Stimulated activated naive B cell treated with anti-CD40 and anti-IgM and Interleukin-4, amounts not matched to agents 10 μg/mL and 1 μg/mL and 100 μg/mL, for 72 hours (primary cell): ENCODE results near the gene KLHL13.
"Not testable (repeated sequence)": the region's sequence is repeated elsewhere in the genome, so short reads cannot be mapped to it uniquely, and the experiment has no call there.

Experiments used
- ATAC-seq, 2 donors: fragments of 150-1000 bp; cut with Tn5 transposase; replicated peaks; 2 replicates each; pipeline ENCODE4 v1.10.0; 2021; ENCODE audit warnings: moderate library complexity in 1 of 2
- DNase-seq: peaks from one replicate; pipeline ENCODE4 v3.0.0; 2021
- H3K27ac Mint-ChIP-seq: one replicate; pipeline ENCODE4 v1.8.0; 2022; ENCODE audit warnings: mild to moderate bottlenecking, mixed read lengths
- H3K27me3 Mint-ChIP-seq, 2 donors: one replicate each; pipeline ENCODE4 v1.8.0; 2022; ENCODE audit warnings: mixed read lengths in 2 of 2
- H3K36me3 Mint-ChIP-seq, 2 donors: one replicate each; pipeline ENCODE4 v1.8.0; 2022; ENCODE audit warnings: mixed read lengths in 2 of 2, mild to moderate bottlenecking in 1 of 2
- H3K4me1 Mint-ChIP-seq, 2 donors: one replicate each; pipeline ENCODE4 v1.8.0; 2022; ENCODE audit warnings: mixed read lengths in 2 of 2, mild to moderate bottlenecking in 1 of 2
- H3K4me3 Mint-ChIP-seq, 2 donors: one replicate each; pipeline ENCODE4 v1.8.0; 2022; ENCODE audit warnings: mild to moderate bottlenecking in 2 of 2, mixed read lengths in 2 of 2, moderate library complexity in 1 of 2
- H3K9me3 Mint-ChIP-seq, 2 donors: one replicate each; pipeline ENCODE4 v1.8.0; 2022; ENCODE audit warnings: mixed read lengths in 2 of 2, mild to moderate bottlenecking in 1 of 2

KLHL13 gene

DNA sequence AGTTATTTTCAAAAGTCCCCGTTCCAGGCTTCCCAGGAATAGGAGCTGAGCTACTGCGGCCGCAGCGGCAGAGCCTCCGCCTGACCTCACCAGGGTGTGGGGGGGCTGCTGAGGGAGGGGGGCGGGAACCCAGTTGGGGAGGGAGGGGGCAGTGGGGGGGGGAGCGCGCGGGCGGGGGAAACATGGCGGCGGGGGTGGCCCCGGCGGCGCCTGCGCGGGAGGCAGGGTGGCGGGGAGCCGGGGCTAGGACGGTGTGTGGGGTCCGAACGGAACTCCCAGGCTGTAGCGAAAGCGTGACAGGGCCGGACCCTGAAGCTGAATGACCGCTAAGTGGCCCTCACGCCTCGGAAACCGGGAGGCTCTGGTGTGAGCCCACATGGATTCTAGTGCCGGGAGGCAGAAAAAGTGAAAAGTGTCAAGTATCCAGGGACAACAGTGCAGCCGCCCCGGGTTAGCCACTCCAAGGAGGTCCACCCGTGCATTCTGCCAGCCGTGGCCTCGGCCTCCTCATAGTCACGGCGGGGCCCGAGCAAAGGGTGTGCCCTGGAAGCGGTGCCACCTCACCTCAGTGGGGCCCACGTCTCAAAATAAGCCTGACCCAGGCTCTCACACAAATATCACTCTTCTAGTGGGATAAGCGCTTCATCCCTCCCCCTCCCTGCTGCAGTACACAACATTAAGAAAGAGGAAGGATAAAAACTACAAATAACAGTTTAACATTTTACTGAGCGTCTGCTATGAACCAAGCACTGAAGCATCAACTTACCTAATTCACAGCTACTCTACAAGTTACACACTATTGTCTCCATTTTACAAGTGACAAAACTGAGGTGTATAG lies at the start of gene KLHL13:
Gene KLHL13, minus strand, starts transcription at position 98 of the 838 bp plus-strand sequence. CDS start 88,337 bp downstream, outside the sequence.
- ATAC-seq (peak; percentile 55 to 60), DNase-seq (no peak)
- Mint-ChIP-seq H3K9me3 (peaks cover 0 to 4% of the 10 kb centered on the region in 2 donors), H3K4me3 (peak within 1 kb of the TSS; percentile 76 to 84), H3K36me3 (peaks cover 0 to 3% of the 10 kb centered on the region in 2 donors), H3K27ac (no peak within 1 kb of the TSS), H3K27me3 (peaks cover 7 to 24% of the 10 kb centered on the region in 2 donors), H3K4me1 (peaks cover 6 to 7% of the 10 kb centered on the region in 2 donors)

DNA sequence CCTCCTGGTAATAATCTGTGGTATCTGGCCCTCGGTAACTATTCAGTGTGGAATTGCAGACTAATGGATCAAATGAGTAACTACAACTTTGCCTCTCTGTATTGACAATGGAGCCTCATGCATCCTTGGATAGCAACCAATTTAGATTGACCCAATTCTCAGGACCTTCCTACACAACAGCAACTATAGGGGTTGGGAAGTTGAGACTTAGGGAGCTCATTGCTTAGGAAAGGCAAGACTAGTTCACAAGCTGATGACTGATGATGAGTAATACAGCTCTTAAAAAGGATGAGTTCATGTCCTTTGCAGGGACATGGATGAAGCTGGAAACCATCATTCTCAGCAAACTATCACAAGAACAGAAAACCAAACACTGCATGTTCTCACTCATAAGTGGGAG lies 47.5 kb upstream of the KLHL13 start:
- Mint-ChIP-seq H3K4me3 (no peak overlapping the region), H3K4me1 (no peaks in the 10 kb centered on the region), H3K36me3 (no peaks in the 10 kb centered on the region), H3K27me3 (peaks cover 0 to 9% of the 10 kb centered on the region in 2 donors), H3K27ac (no peak overlapping the region), H3K9me3 (no peaks in the 10 kb centered on the region)
- DNase-seq (no peak), ATAC-seq (no peak)

- Mint-ChIP-seq H3K4me1 (no peaks in the 10 kb centered on the region), H3K27me3 (peaks cover 0 to 9% of the 10 kb centered on the region in 2 donors), H3K9me3 (no peaks in the 10 kb centered on the region)
Measured at GRCh38 chrX:118156953-118157608, 40.5 kb upstream of the KLHL13 start.

GRCh38 chrX:118156254-118156952 lies 39.8 kb upstream of the KLHL13 start:
- Mint-ChIP-seq H3K4me3 (no peak overlapping the region), H3K27ac (peak overlapping the region; percentile 44)
- ATAC-seq, result no peak

More at GRCh38 chrX:118156953-118157608, 40.5 kb upstream of the KLHL13 start:
- DNase-seq (no peak), ATAC-seq (no peak)
- Mint-ChIP-seq H3K4me3 (no peak overlapping the region), H3K36me3 (no peaks in the 10 kb centered on the region), H3K27ac (no peak overlapping the region)

GRCh38 chrX:118153270-118153669 lies 36.7 kb upstream of the KLHL13 start:
- no peaks in the 10 kb centered on the region for H3K27me3 Mint-ChIP-seq
- no peaks in the 10 kb centered on the region for H3K9me3 Mint-ChIP-seq
- no peak overlapping the region for H3K27ac Mint-ChIP-seq
- DNase-seq, result no peak
- ATAC-seq, result no peak
- no peaks in the 10 kb centered on the region for H3K36me3 Mint-ChIP-seq
- H3K4me1 Mint-ChIP-seq, result no peaks in the 10 kb centered on the region
- no peak overlapping the region for H3K4me3 Mint-ChIP-seq

More at GRCh38 chrX:118156254-118156952, 39.8 kb upstream of the KLHL13 start:
- H3K36me3 Mint-ChIP-seq, result no peaks in the 10 kb centered on the region
- DNase-seq, result no peak
- no peaks in the 10 kb centered on the region for H3K4me1 Mint-ChIP-seq
- no peaks in the 10 kb centered on the region for H3K9me3 Mint-ChIP-seq
- H3K27me3 Mint-ChIP-seq, result peaks cover 0 to 7% of the 10 kb centered on the region in 2 donors

GRCh38 chrX:118152721-118153120 lies 36.1 kb upstream of the KLHL13 start:
- Mint-ChIP-seq H3K4me3 (no peak overlapping the region), H3K27ac (no peak overlapping the region), H3K9me3 (peaks cover 0 to under 1% of the 10 kb centered on the region in 2 donors), H3K36me3 (no peaks in the 10 kb centered on the region), H3K27me3 (no peaks in the 10 kb centered on the region), H3K4me1 (no peaks in the 10 kb centered on the region)
- DNase-seq, result no peak
- no peak for ATAC-seq

GRCh38 chrX:118148737-118149136 lies 32.1 kb upstream of the KLHL13 start:
- Mint-ChIP-seq H3K4me1 (no peaks in the 10 kb centered on the region), H3K9me3 (peaks cover 0 to 3% of the 10 kb centered on the region in 2 donors), H3K4me3 (no peak overlapping the region), H3K36me3 (no peaks in the 10 kb centered on the region), H3K27ac (no peak overlapping the region), H3K27me3 (no peaks in the 10 kb centered on the region)
- no peak for DNase-seq
- no peak for ATAC-seq

DNA sequence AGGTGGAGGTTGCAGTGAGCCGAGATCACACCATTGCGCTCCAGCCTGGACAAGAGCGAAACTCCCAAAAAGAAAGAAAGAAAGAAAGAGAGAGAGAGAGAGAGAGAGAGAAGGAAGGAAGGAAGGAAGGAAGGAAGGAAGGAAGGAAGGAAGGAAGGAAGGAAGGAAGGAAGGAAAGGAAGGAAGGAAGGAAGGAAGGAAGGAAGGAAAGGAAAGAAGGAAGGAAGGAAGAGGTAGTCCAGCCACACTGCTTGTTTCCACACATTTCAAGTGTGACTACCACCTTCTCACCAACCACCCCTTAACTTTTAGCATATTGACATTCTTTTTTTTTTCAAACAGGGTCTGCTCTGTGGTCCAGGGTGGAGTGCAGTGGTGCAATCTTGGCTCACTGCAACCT lies 31.2 kb upstream of the KLHL13 start:
- DNase-seq, H3K27me3 Mint-ChIP-seq, H3K9me3 Mint-ChIP-seq, H3K27ac Mint-ChIP-seq, H3K4me3 Mint-ChIP-seq, H3K36me3 Mint-ChIP-seq, H3K4me1 Mint-ChIP-seq, ATAC-seq: not testable (repeated sequence)

DNA sequence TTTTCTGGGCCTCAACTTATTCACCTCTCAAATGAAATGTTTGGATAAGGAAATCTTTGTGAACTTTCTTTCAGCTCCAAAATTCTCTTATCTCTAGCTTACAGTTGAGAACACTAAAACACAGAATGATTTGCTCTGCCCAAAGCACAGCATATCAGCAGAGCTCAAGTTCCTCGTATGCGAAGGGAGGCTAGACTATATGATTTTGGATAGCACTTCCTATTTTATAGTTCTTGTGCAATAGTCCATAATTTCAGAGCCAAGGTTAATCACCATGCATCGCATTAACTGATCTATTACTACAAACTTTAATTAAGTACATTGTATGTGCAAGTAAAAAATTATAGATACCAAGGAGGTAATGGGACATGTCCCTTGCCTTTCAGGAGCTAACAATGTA lies 27.0 kb upstream of the KLHL13 start:
- H3K27me3 Mint-ChIP-seq, result no peaks in the 10 kb centered on the region
- H3K4me1 Mint-ChIP-seq, result no peaks in the 10 kb centered on the region
- no peak for ATAC-seq
- H3K36me3 Mint-ChIP-seq, result no peaks in the 10 kb centered on the region
- no peak for DNase-seq
- H3K27ac Mint-ChIP-seq, result no peak overlapping the region
- H3K9me3 Mint-ChIP-seq, result peaks cover 0 to 4% of the 10 kb centered on the region in 2 donors
- no peak overlapping the region for H3K4me3 Mint-ChIP-seq

DNA sequence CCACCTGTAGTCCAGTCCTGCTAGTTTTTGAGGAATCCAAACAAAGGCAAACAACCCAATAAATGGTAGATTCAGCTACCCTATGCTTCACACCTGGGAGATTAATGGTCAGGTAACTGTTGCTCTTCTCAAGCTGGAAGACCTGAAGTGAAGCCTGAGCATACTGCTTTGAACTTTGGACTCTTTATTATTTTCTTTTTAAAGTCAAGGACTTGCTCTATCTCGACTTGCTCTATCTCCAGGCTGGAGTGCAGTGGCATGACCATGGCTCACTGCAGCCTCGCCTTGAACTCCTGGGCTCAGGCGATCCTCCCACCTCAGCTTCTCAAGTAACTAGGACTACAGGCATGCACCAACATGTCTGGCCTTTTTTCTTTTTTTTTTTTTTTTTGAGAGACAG lies 14.7 kb upstream of the KLHL13 start:
- Mint-ChIP-seq H3K4me1 (no peaks in the 10 kb centered on the region), H3K36me3 (no peaks in the 10 kb centered on the region), H3K9me3 (no peaks in the 10 kb centered on the region), H3K27me3 (no peaks in the 10 kb centered on the region), H3K27ac (no peak overlapping the region), H3K4me3 (no peak overlapping the region)
- DNase-seq, result no peak
- ATAC-seq, result no peak

DNA sequence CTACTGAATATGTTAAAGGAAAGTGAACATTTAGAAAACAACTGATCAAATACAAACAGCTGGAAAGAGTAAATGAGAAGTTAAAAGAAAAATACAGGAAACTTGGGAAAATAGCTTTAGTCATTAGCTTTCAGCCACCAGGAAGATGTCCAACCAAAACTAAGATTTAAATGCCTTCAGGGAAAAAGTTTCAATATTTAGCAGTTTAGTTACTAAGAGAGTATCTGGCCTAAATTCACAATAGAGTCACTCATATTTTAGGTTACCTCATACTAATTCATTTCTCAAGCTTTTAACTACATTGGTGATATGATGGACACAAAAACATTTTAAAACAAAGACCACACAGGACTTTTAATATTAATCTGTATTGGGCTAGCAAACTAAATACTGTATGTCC lies 13.1 kb upstream of the KLHL13 start:
- H3K9me3 Mint-ChIP-seq, result no peaks in the 10 kb centered on the region
- DNase-seq (no peak), ATAC-seq (no peak)
- no peaks in the 10 kb centered on the region for H3K36me3 Mint-ChIP-seq
- no peaks in the 10 kb centered on the region for H3K27me3 Mint-ChIP-seq
- no peak overlapping the region for H3K27ac Mint-ChIP-seq
- no peaks in the 10 kb centered on the region for H3K4me1 Mint-ChIP-seq
- H3K4me3 Mint-ChIP-seq, result no peak overlapping the region

DNA sequence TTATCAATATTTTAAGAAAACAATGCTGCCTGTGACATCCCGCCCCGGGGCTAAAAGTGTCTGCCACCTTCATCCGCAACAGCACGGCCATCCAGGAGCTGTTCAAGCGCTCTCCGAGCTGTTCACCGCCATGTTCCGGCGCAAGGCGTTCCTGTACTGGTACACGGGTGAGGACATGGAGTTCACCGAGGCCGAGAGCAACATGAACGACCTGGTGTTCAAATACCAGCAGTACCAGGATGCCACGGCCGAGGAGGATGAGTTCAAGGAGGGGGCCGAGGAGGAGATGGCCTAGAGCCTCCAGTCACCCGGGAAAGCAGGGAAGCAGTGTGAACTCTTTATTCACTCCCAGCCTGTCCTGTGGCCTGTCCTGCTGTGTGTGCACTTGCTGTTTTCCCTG lies 12.1 kb upstream of the KLHL13 start:
- Mint-ChIP-seq H3K4me1 (no peaks in the 10 kb centered on the region), H3K9me3 (no peaks in the 10 kb centered on the region), H3K4me3 (no peak overlapping the region), H3K36me3 (no peaks in the 10 kb centered on the region), H3K27ac (no peak overlapping the region), H3K27me3 (no peaks in the 10 kb centered on the region)
- DNase-seq (no peak), ATAC-seq (no peak)

GRCh38 chrX:118126286-118126685 lies 9.7 kb upstream of the KLHL13 start:
- H3K36me3 Mint-ChIP-seq, result no peaks in the 10 kb centered on the region
- H3K4me3 Mint-ChIP-seq, result no peak overlapping the region
- H3K27ac Mint-ChIP-seq, result no peak overlapping the region
- H3K9me3 Mint-ChIP-seq, result no peaks in the 10 kb centered on the region
- ATAC-seq (no peak), DNase-seq (no peak)
- no peaks in the 10 kb centered on the region for H3K4me1 Mint-ChIP-seq
- no peaks in the 10 kb centered on the region for H3K27me3 Mint-ChIP-seq

- not testable (repeated sequence) for H3K4me1 Mint-ChIP-seq, H3K27ac Mint-ChIP-seq, H3K9me3 Mint-ChIP-seq, ATAC-seq, H3K36me3 Mint-ChIP-seq, H3K27me3 Mint-ChIP-seq, H3K4me3 Mint-ChIP-seq, DNase-seq
Measured at GRCh38 chrX:118124243-118124642, 7.6 kb upstream of the KLHL13 start.
